LoVo (cell line): ENCODE data around the gene GAS5.
A peak's percentile ranks its signal among the peaks of the same experiment; 100 is the strongest.

ENCODE experiments used
- DNase-seq: peaks from one replicate; pipeline ENCODE4 v3.0.0-alpha.2; 2016; ENCODE audit warnings: low spot score

Gene GAS5

DNA sequence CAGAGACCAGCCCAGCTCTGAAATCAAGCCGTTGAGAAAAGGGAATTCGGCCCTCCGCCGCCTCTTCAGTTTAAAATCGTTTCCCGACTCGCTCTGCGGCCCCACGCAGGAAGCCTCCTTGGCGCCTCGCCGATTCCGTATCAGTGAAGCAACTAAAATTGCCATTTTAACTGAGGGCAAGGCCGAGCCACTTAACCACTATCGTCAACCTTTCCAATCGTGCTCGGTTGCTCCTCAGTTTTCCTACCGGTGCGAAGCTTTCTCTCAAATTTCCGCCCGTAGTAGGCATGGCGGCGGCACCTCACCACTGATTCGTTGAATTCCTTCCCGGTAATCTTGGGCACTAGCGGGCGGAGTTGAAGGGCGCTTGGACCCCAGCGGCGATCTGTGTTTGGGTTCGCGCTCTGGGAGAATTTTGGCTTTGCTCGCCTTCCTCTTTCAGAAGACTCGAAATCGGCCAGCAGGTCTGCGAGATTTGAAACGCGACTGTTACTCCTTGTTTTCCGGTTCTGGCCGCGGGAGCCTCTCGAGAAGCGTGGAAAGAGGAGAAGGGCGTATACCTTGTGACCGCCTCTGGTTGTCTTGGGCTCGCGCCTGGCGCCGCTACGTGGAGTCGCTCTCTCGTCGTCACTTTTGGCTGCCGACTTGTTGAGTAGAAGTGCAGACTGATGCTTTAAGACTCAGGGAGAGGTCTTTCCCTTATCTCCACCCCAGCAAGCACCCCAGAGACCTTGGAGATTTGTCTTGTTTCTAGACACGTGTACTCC is 43.3 kb downstream of the GAS5 start, which contains the start of the genes CENPL and DARS2:
CENPL (minus strand) TSS at position 569 of the 767 bp plus-strand sequence. CDS start 13,584 bp downstream, outside the sequence.
DARS2 (plus strand) TSS at position 359 of the 767 bp plus-strand sequence. CDS start 557 bp downstream, outside the sequence.
- peak; percentile 98 for DNase-seq

DNA sequence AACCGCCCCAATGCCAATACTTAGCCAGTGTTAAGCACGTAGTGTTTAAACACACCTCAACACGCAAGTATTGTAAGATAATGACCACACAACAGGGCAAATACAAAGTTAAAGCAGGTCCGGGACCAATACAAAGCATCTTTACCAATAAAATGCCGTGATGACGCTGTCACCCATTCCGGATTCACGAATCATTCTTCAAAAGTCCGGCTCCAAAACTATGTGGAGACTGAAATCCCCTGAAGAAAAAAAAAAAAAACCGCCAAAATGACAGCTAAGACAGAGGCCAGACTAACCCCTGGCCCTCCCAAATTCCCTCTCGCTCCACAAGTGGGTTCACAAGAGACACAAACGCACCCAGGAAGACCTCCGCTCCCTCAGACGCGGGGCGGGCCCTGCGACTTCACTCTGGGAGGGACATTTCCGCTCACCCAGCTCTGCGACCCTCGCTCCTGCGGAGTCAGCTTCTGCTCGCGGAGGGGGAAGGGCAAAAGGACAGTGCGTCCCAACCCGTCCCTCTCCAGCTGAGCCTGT is 43.9 kb downstream of the GAS5 start:
- no peak for DNase-seq

DNA sequence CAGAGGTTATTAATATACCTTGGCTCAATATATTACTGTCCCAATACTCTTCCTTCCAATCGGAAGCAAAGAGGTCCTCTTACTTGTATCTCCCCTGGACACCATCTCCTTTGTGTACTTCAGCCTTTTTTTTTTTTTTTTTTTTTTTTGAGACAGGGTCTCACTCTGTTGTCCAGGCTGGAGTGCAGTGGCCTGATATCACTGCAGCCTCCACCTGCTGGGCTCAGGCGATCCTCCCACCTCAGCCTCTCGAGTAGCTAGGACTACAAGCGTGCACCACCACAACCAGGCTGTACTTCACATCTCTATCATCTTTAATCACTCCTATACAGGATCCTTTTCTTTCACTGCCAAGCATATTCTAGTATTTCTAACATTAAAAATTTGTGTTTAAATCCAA is 46.1 kb downstream of the GAS5 start:
- no peak for DNase-seq

DNA sequence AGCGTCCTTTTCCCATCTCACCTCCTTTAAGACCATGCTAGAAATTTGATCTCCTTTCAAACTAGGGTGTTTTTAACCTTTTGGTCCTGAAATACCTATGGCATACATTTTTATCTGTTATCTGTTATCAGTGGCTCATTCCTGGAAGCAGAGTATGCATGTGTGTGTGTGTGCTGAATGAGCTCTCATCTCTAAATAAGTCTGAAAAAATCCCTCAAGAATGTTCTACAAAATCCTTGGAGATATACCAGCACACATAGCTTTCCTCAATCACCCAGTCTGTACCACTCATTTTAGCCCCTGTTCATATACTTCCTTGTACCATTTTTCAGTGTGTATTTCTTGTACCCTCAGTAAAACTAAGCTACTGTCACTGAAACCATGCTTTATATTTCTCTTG is 49.3 kb downstream of the GAS5 start:
- DNase-seq: no peak
